Neuronal stem cell (in vitro differentiated cells): ENCODE data around the gene BMF.
"Not testable (repeated sequence)": the region's sequence is repeated elsewhere in the genome, so short reads cannot be mapped to it uniquely, and the experiment has no call there.

Source experiments
- DNase-seq: peaks from one replicate; pipeline ENCODE4 v3.0.0-alpha.2; 2013; ENCODE audit warnings: low spot score
- H2AFZ ChIP-seq: one replicate; pipeline ENCODE4 v1.6.1; 2013; ENCODE audit warnings: mild to moderate bottlenecking, low read length, inconsistent platforms
- H2AK5ac ChIP-seq: 2 replicates; pipeline ENCODE4 v1.6.1; 2013; ENCODE audit warnings: low read depth, mild to moderate bottlenecking, inconsistent platforms, low read length, moderate library complexity, mixed read lengths
- H2BK120ac ChIP-seq: 2 replicates; pipeline ENCODE4 v1.6.1; 2013; ENCODE audit warnings: low read depth, mild to moderate bottlenecking, inconsistent platforms, low read length, moderate library complexity, mixed read lengths
- H2BK12ac ChIP-seq: one replicate; pipeline ENCODE4 v1.6.1; 2013; ENCODE audit warnings: low read length, inconsistent platforms
- H2BK15ac ChIP-seq: 2 replicates; pipeline ENCODE4 v1.6.1; 2013; ENCODE audit warnings: mild to moderate bottlenecking, low read length, inconsistent platforms, mixed read lengths
- H2BK5ac ChIP-seq: one replicate; pipeline ENCODE4 v1.6.1; 2013; ENCODE audit warnings: inconsistent platforms, mild to moderate bottlenecking, low read length, moderate library complexity
- H3K14ac ChIP-seq: one replicate; pipeline ENCODE4 v1.6.1; 2013; ENCODE audit warnings: low read length, inconsistent platforms
- H3K18ac ChIP-seq: 2 replicates; pipeline ENCODE4 v1.6.1; 2013; ENCODE audit warnings: low read length, inconsistent platforms
- H3K23ac ChIP-seq: 2 replicates; pipeline ENCODE4 v1.6.1; 2013; ENCODE audit warnings: low read depth, mild to moderate bottlenecking, mixed read lengths, low read length, inconsistent platforms; ENCODE audit not compliant: poor library complexity
- H3K27ac ChIP-seq: replicated peaks from 3 replicates; pipeline ENCODE4 v1.5.1; 2013; ENCODE audit warnings: low read length, inconsistent platforms
- H3K27me3 ChIP-seq, 3 experiments: 2 replicates each; pipeline ENCODE4 v1.6.1; 2013; ENCODE audit warnings: low read length in 3 of 3, mild to moderate bottlenecking in 2 of 3, inconsistent platforms in 1 of 3, low read depth in 1 of 3, mixed read lengths in 1 of 3, moderate library complexity in 1 of 3; ENCODE audit not compliant: control insufficient read depth in 3 of 3, insufficient read depth in 3 of 3
- H3K36me3 ChIP-seq, 2 donors: replicated peaks in 1 of 2; 2 replicates each; pipeline ENCODE4 v1.6.1; 2013; ENCODE audit warnings: low read length in 2 of 2; ENCODE audit not compliant: control insufficient read depth in 2 of 2, insufficient read depth in 2 of 2
- H3K4ac ChIP-seq: 2 replicates; pipeline ENCODE4 v1.6.1; 2013; ENCODE audit warnings: inconsistent platforms, mild to moderate bottlenecking, low read length, moderate library complexity
- H3K4me1 ChIP-seq, 2 donors: 1 replicate in 1 of 2; 2 replicates in 1 of 2; pipeline ENCODE4 v1.6.1; 2013; ENCODE audit warnings: low read length in 2 of 2, low read depth in 1 of 2; ENCODE audit not compliant: control insufficient read depth in 2 of 2, insufficient read depth in 1 of 2
- H3K4me2 ChIP-seq: one replicate; pipeline ENCODE4 v1.6.1; 2013; ENCODE audit warnings: mild to moderate bottlenecking, low read length, inconsistent platforms; ENCODE audit not compliant: insufficient read depth, poor library complexity, severe bottlenecking
- H3K4me3 ChIP-seq, 2 donors: 2 replicates each; pipeline ENCODE4 v1.5.1; 2013; ENCODE audit warnings: low read length in 2 of 2, mild to moderate bottlenecking in 2 of 2, inconsistent platforms in 1 of 2, moderate library complexity in 1 of 2
- H3K79me1 ChIP-seq: one replicate; pipeline ENCODE4 v1.6.1; 2013; ENCODE audit warnings: low read depth, mild to moderate bottlenecking, inconsistent platforms, low read length, moderate library complexity
- H3K9ac ChIP-seq: one replicate; pipeline ENCODE4 v1.6.1; 2013; ENCODE audit warnings: mild to moderate bottlenecking, low read depth, low read length, inconsistent platforms; ENCODE audit not compliant: poor library complexity
- H3K9me3 ChIP-seq, 2 donors: replicated peaks in 1 of 2; 2 replicates each; pipeline versions ENCODE3 to v1.6.1; 2013; ENCODE audit warnings: low read length in 2 of 2, mild to moderate bottlenecking in 2 of 2, inconsistent platforms in 1 of 2, low read depth in 1 of 2, mixed read lengths in 1 of 2, moderate library complexity in 1 of 2; ENCODE audit not compliant: control insufficient read depth in 2 of 2, insufficient read depth in 1 of 2
- H4K8ac ChIP-seq: one replicate; pipeline ENCODE4 v1.6.1; 2013; ENCODE audit warnings: low read depth, mild to moderate bottlenecking, inconsistent platforms, low read length, moderate library complexity
- H4K91ac ChIP-seq: one replicate; pipeline ENCODE4 v1.6.1; 2013; ENCODE audit warnings: low read length, low read depth, mild to moderate bottlenecking, inconsistent platforms; ENCODE audit not compliant: poor library complexity
- WGBS, 2 donors: extraction: QIAGEN DNeasy Blood & Tissue Kit; methylation state at CpG; one replicate each; pipeline ENCODE4 v1.1.7; 2013; ENCODE audit warnings: missing lambda C conversion rate in 2 of 2, mixed read lengths in 1 of 2; ENCODE audit not compliant: insufficient read length in 2 of 2, insufficient replicate concordance in 1 of 2; ENCODE audit errors: extremely low coverage in 2 of 2; 5-methylcytosine and 5-hydroxymethylcytosine counted together

The BMF gene

GRCh38 chr15:40149339-40149738 lies 40.7 kb upstream of the BMF start:
- DNase-seq = no peak
- Histone ChIP-seq H3K36me3 (no peaks in the 10 kb centered on the region), H3K79me1 (no peaks in the 10 kb centered on the region), H4K91ac (no peak overlapping the region), H3K27ac (no peak overlapping the region), H3K27me3 (peaks cover 0 to 44% (median 0%) of the 10 kb centered on the region in 3 experiments), H3K4ac (no peak overlapping the region), H2BK15ac (no peak overlapping the region), H3K18ac (peak overlapping the region; percentile 6), H2BK5ac (no peak overlapping the region), H2AFZ (no peak overlapping the region), H3K9me3 (no peaks in the 10 kb centered on the region), H2BK12ac (no peak overlapping the region), H2BK120ac (no peak overlapping the region), H4K8ac (no peak overlapping the region), H3K4me1 (no peaks in the 10 kb centered on the region), H2AK5ac (no peak overlapping the region), H3K4me2 (no peak overlapping the region), H3K4me3 (no peak overlapping the region), H3K14ac (no peak overlapping the region), H3K9ac (no peak overlapping the region), H3K23ac (no peak overlapping the region)
- no CpG with 5 or more reads among the region's 4 CpGs for WGBS, 2 donors

- Histone ChIP-seq H2BK15ac (no peak overlapping the region), H3K79me1 (no peaks in the 10 kb centered on the region), H3K14ac (no peak overlapping the region), H2BK120ac (no peak overlapping the region), H3K4me2 (no peak overlapping the region), H3K9me3 (no peaks in the 10 kb centered on the region), H3K23ac (no peak overlapping the region), H3K27ac (no peak overlapping the region), H4K91ac (no peak overlapping the region), H3K4me3 (no peak overlapping the region), H3K4me1 (no peaks in the 10 kb centered on the region), H2AFZ (no peak overlapping the region), H3K27me3 (peaks cover 0 to 37% (median 0%) of the 10 kb centered on the region in 3 experiments), H2BK5ac (no peak overlapping the region), H3K4ac (no peak overlapping the region), H3K36me3 (no peaks in the 10 kb centered on the region), H2AK5ac (no peak overlapping the region), H3K9ac (no peak overlapping the region), H2BK12ac (no peak overlapping the region), H3K18ac (no peak overlapping the region), H4K8ac (no peak overlapping the region)
- DNase-seq = no peak
- WGBS, 2 donors = no CpG with 5 or more reads among the region's 4 CpGs
Measured at GRCh38 chr15:40146037-40146436, 37.4 kb upstream of the BMF start.

- H3K27me3 ChIP-seq = peaks cover 0 to 15% (median 0%) of the 10 kb centered on the region in 3 experiments
- no CpG with 5 or more reads among the region's 5 CpGs for WGBS, 2 donors
- H2BK12ac ChIP-seq = no peak overlapping the region
- no peak overlapping the region for H2BK15ac ChIP-seq
- no peak for DNase-seq
- H3K14ac ChIP-seq = no peak overlapping the region
- no peak overlapping the region for H2AFZ ChIP-seq
- H2BK5ac ChIP-seq = no peak overlapping the region
- H2AK5ac ChIP-seq = no peak overlapping the region
- H3K18ac ChIP-seq = no peak overlapping the region
- H3K4ac ChIP-seq = no peak overlapping the region
- no peak overlapping the region for H4K8ac ChIP-seq
- no peak overlapping the region for H3K4me2 ChIP-seq
- H4K91ac ChIP-seq = no peak overlapping the region
- H3K36me3 ChIP-seq = no peaks in the 10 kb centered on the region
- no peak overlapping the region for H3K27ac ChIP-seq
- H3K4me1 ChIP-seq = peaks cover 0 to under 1% of the 10 kb centered on the region in 2 donors
- H2BK120ac ChIP-seq = no peak overlapping the region
- no peak overlapping the region for H3K9ac ChIP-seq
- H3K4me3 ChIP-seq = no peak overlapping the region
- no peaks in the 10 kb centered on the region for H3K9me3 ChIP-seq
- no peak overlapping the region for H3K23ac ChIP-seq
- no peaks in the 10 kb centered on the region for H3K79me1 ChIP-seq
Measured at GRCh38 chr15:40142428-40142827, 33.7 kb upstream of the BMF start.

GRCh38 chr15:40138201-40138570 lies 29.5 kb upstream of the BMF start:
- not testable (repeated sequence) for H2AK5ac ChIP-seq, H4K8ac ChIP-seq, H3K18ac ChIP-seq, H2BK5ac ChIP-seq, H4K91ac ChIP-seq, H2BK12ac ChIP-seq, DNase-seq, H3K23ac ChIP-seq, H3K4ac ChIP-seq, H2BK15ac ChIP-seq, H2BK120ac ChIP-seq, H3K4me2 ChIP-seq, H3K79me1 ChIP-seq, H3K27ac ChIP-seq, H3K4me3 ChIP-seq, H3K14ac ChIP-seq, H3K27me3 ChIP-seq, H3K36me3 ChIP-seq, H2AFZ ChIP-seq, H3K9ac ChIP-seq, H3K9me3 ChIP-seq
- peaks cover 13 to 14% of the 10 kb centered on the region in 2 donors for H3K4me1 ChIP-seq
- no CpG with 5 or more reads among the region's 3 CpGs for WGBS, 2 donors
